GM19043 (cell line): ENCODE measurements around the gene SLC25A41.

ENCODE experiments used
- ATAC-seq: cut with Tn5 transposase; IDR thresholded peaks from one replicate; pipeline ENCODE4 v1.9.1; 2021; ENCODE audit warnings: low read depth; ENCODE audit not compliant: unreplicated experiment

Gene SLC25A41

GRCh38 chr19:6460099-6460884 lies 26.7 kb upstream of the SLC25A41 start:
- ATAC-seq: peak; percentile 60

GRCh38 chr19:6459262-6460098 lies 25.9 kb upstream of the SLC25A41 start, which contains the start of gene SLC25A23:
Gene SLC25A23, minus strand, starts transcription at chr19:6459792. Its CDS starts 164 bp downstream, at chr19:6459628.
- no peak for ATAC-seq

GRCh38 chr19:6458695-6459261 lies 25.2 kb upstream of the SLC25A41 start:
- no peak for ATAC-seq

GRCh38 chr19:6457958-6458694 lies 24.6 kb upstream of the SLC25A41 start:
- ATAC-seq: no peak

GRCh38 chr19:6455924-6456323 lies 22.4 kb upstream of the SLC25A41 start:
- ATAC-seq: no peak

GRCh38 chr19:6453951-6454565 lies 20.5 kb upstream of the SLC25A41 start:
- no peak for ATAC-seq

GRCh38 chr19:6452899-6453298 lies 19.3 kb upstream of the SLC25A41 start:
- ATAC-seq: no peak

- no peak for ATAC-seq
Observed at GRCh38 chr19:6452223-6452614, 18.7 kb upstream of the SLC25A41 start.

GRCh38 chr19:6451583-6452222 lies 18.1 kb upstream of the SLC25A41 start:
- ATAC-seq: no peak

GRCh38 chr19:6450166-6450565 lies 16.6 kb upstream of the SLC25A41 start:
- ATAC-seq: no peak

GRCh38 chr19:6448045-6448444 lies 14.5 kb upstream of the SLC25A41 start:
- ATAC-seq: no peak

GRCh38 chr19:6446452-6446851 lies 12.9 kb upstream of the SLC25A41 start:
- no peak for ATAC-seq

GRCh38 chr19:6443986-6444385 lies 10.4 kb upstream of the SLC25A41 start:
- ATAC-seq: no peak

- ATAC-seq: no peak
Observed at GRCh38 chr19:6442087-6442688, 8.6 kb upstream of the SLC25A41 start.

- ATAC-seq: no peak
Observed at GRCh38 chr19:6440905-6441304, 7.3 kb upstream of the SLC25A41 start.

- no peak for ATAC-seq
Observed at GRCh38 chr19:6439743-6440142, 6.2 kb upstream of the SLC25A41 start.

- no peak for ATAC-seq
Observed at GRCh38 chr19:6433165-6433564, 398 bp downstream of the SLC25A41 start.

GRCh38 chr19:6431891-6432290 lies 1.7 kb downstream of the SLC25A41 start:
- ATAC-seq: no peak
